Upper lobe of left lung (tissue), 4 donors: ENCODE results near the gene FBXO27.

Experiments used
- POLR2A ChIP-seq, 4 donors: fragments of 450-650 bp; IDR thresholded peaks; one replicate each; pipeline ENCODE4 v1.5.1; 2016 to 2017; ENCODE audit warnings: antibody characterized with exemption in 4 of 4, mild to moderate bottlenecking in 2 of 4
- TF ChIP-seq, protein P1 (sequence below), 6 experiments: fragments of 450-650 bp in 4 of 6; fragments of 200-600 bp in 2 of 6; sonication (generic) in 2 of 6; IDR thresholded peaks; one replicate each; pipeline ENCODE4 v1.5.1; 2016 to 2019; ENCODE audit warnings: antibody characterized with exemption in 6 of 6

DNA sequence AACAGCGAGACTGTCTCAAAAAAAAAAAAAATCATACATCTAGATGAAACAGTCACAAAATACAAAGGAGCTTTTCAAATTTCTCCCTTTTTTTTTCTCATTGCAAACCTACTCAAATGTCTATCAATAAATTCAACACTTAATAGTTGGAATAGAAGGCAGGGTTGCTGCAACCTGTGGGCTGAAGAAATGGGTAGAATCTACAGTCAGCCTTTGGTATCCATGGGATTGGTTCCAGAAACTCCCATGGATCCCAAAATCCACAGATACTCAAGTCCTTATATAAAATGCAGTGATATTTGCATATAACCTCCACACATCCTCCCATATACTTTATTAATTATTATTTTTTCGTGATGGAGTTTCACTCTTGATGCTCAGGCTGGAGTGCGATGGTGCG is 14.7 kb downstream of the FBXO27 start:
- no peak for TF ChIP-seq POLR2A (IDR thresholded peaks at IDR 0.05)
- TF ChIP-seq, protein P1, sequence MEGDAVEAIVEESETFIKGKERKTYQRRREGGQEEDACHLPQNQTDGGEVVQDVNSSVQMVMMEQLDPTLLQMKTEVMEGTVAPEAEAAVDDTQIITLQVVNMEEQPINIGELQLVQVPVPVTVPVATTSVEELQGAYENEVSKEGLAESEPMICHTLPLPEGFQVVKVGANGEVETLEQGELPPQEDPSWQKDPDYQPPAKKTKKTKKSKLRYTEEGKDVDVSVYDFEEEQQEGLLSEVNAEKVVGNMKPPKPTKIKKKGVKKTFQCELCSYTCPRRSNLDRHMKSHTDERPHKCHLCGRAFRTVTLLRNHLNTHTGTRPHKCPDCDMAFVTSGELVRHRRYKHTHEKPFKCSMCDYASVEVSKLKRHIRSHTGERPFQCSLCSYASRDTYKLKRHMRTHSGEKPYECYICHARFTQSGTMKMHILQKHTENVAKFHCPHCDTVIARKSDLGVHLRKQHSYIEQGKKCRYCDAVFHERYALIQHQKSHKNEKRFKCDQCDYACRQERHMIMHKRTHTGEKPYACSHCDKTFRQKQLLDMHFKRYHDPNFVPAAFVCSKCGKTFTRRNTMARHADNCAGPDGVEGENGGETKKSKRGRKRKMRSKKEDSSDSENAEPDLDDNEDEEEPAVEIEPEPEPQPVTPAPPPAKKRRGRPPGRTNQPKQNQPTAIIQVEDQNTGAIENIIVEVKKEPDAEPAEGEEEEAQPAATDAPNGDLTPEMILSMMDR (IDR thresholded peaks at IDR 0.05) = no peak
